Brain microvascular endothelial cell (primary cell): Measurements from ENCODE around the gene SFMBT2.

Experiments
- DNase-seq: peaks from one replicate; pipeline ENCODE4 v3.0.0-alpha.2; 2020
- H3K27ac ChIP-seq: fragments of 250-450 bp; sonication (Bioruptor Pico); 2 replicates; pipeline ENCODE4 v1.5.1; 2020; ENCODE audit warnings: mild to moderate bottlenecking, moderate library complexity
- H3K27me3 ChIP-seq: fragments of 250-450 bp; sonication (Bioruptor Pico); replicated peaks from 2 replicates; pipeline ENCODE4 v1.5.1; 2020; ENCODE audit warnings: mild to moderate bottlenecking
- H3K36me3 ChIP-seq: fragments of 250-450 bp; sonication (Bioruptor Pico); replicated peaks from 2 replicates; pipeline ENCODE4 v1.5.1; 2020; ENCODE audit warnings: mild to moderate bottlenecking
- H3K4me3 ChIP-seq: 2 replicates; pipeline ENCODE4 v1.5.1; 2011; ENCODE audit warnings: low read depth, mild to moderate bottlenecking, control low read depth, low read length, moderate library complexity
- CTCF ChIP-seq: IDR thresholded peaks from 2 replicates; pipeline ENCODE4 v1.5.1; 2011; ENCODE audit warnings: low read depth, mild to moderate bottlenecking, moderate library complexity, low read length, control low read depth, inconsistent platforms; ENCODE audit errors: missing control alignments
- in situ Hi-C: cut with HindIII; loops from 2 replicates; pipeline ENCODE4 v1.10.0; 2017; ENCODE audit warnings: low sequenced_read_pairs, low pct_ligation_motif_present

Gene SFMBT2

GRCh38 chr10:7361316-7361715 lies 49.5 kb downstream of the SFMBT2 start:
- no peaks in the 10 kb centered on the region for H3K27me3 ChIP-seq
- H3K27ac ChIP-seq, result no peak overlapping the region
- in situ Hi-C loops, result no loop called here
- no peaks in the 10 kb centered on the region for H3K36me3 ChIP-seq
- no peak overlapping the region for H3K4me3 ChIP-seq
- no peak for TF ChIP-seq CTCF
- no peak for DNase-seq

GRCh38 chr10:7359954-7360353 lies 50.9 kb downstream of the SFMBT2 start:
- H3K27ac ChIP-seq, result no peak overlapping the region
- no peak for DNase-seq
- no peak for TF ChIP-seq CTCF
- in situ Hi-C loops, result no loop called here
- no peaks in the 10 kb centered on the region for H3K36me3 ChIP-seq
- no peak overlapping the region for H3K4me3 ChIP-seq
- no peaks in the 10 kb centered on the region for H3K27me3 ChIP-seq

GRCh38 chr10:7359356-7359755 lies 51.5 kb downstream of the SFMBT2 start:
- DNase-seq, result no peak
- TF ChIP-seq CTCF, result no peak

GRCh38 chr10:7357193-7357592 lies 53.6 kb downstream of the SFMBT2 start:
- no peak for TF ChIP-seq CTCF
- Histone ChIP-seq H3K27me3 (no peaks in the 10 kb centered on the region), H3K4me3 (no peak overlapping the region), H3K27ac (no peak overlapping the region), H3K36me3 (no peaks in the 10 kb centered on the region)
- DNase-seq, result no peak
- in situ Hi-C loops, result no loop called here

More at GRCh38 chr10:7359356-7359755, 51.5 kb downstream of the SFMBT2 start:
- no peaks in the 10 kb centered on the region for H3K27me3 ChIP-seq
- no peaks in the 10 kb centered on the region for H3K36me3 ChIP-seq
- in situ Hi-C loops, result no loop called here
- H3K4me3 ChIP-seq, result no peak overlapping the region
- H3K27ac ChIP-seq, result no peak overlapping the region

GRCh38 chr10:7354330-7355047 lies 56.3 kb downstream of the SFMBT2 start:
- in situ Hi-C loops, result no loop called here
- H3K36me3 ChIP-seq, result no peaks in the 10 kb centered on the region

More at GRCh38 chr10:7354330-7355047, 56.3 kb downstream of the SFMBT2 start:
- Histone ChIP-seq H3K27ac (no peak overlapping the region), H3K27me3 (no peaks in the 10 kb centered on the region), H3K4me3 (no peak overlapping the region)
- peak; percentile 37 for DNase-seq
- no peak for TF ChIP-seq CTCF
